ENCODE measurements around the gene RPL35. TPM values are rescaled to one million over a fixed set of nuclear protein-coding genes. Genes with fewer than 3 reads are reported as not detected.

The RPL35 gene
- total RNA-seq, 1 donor: 2,254 TPM

- Histone ChIP-seq H3K27me3 (ENCODE audit: insufficient read depth, low read length) (no peaks in the 10 kb centered on the region), H3K4me1 (ENCODE audit: insufficient read depth, low read length) (peaks cover 46% of the 10 kb centered on the region), H3K9me3 (ENCODE audit: low read depth, low read length) (no peaks in the 10 kb centered on the region), H3K4me3 (ENCODE audit: low read length) (no peak overlapping the region)
These were observed 1.7 kb upstream of the RPL35 start for GRCh38 chr9:124863371-124863871.

GRCh38 chr9:124860582-124861341, 995 bp downstream of the RPL35 start:
- Histone ChIP-seq H3K9me3 (ENCODE audit: low read depth, low read length) (no peaks in the 10 kb centered on the region), H3K4me3 (ENCODE audit: low read length) (peak overlapping the region; percentile 79), H3K4me1 (ENCODE audit: insufficient read depth, low read length) (peaks cover 35% of the 10 kb centered on the region), H3K27me3 (ENCODE audit: insufficient read depth, low read length) (no peaks in the 10 kb centered on the region)

GRCh38 chr9:124859803-124860581, 1.8 kb downstream of the RPL35 start:
- Histone ChIP-seq H3K27me3 (ENCODE audit: insufficient read depth, low read length) (no peaks in the 10 kb centered on the region), H3K4me1 (ENCODE audit: insufficient read depth, low read length) (peaks cover 35% of the 10 kb centered on the region), H3K9me3 (ENCODE audit: low read depth, low read length) (no peaks in the 10 kb centered on the region), H3K4me3 (ENCODE audit: low read length) (no peak overlapping the region)

GRCh38 chr9:124858330-124859046, 3.3 kb downstream of the RPL35 start:
- H3K27me3 ChIP-seq (ENCODE audit: insufficient read depth, low read length): no peaks in the 10 kb centered on the region
- no peaks in the 10 kb centered on the region for H3K9me3 ChIP-seq (ENCODE audit: low read depth, low read length)
- peaks cover 32% of the 10 kb centered on the region for H3K4me1 ChIP-seq (ENCODE audit: insufficient read depth, low read length)
- H3K4me3 ChIP-seq (ENCODE audit: low read length): no peak overlapping the region

GRCh38 chr9:124857533-124858162, 4.1 kb downstream of the RPL35 start:
- Histone ChIP-seq H3K4me1 (ENCODE audit: insufficient read depth, low read length) (peaks cover 32% of the 10 kb centered on the region), H3K9me3 (ENCODE audit: low read depth, low read length) (no peaks in the 10 kb centered on the region), H3K27me3 (ENCODE audit: insufficient read depth, low read length) (no peaks in the 10 kb centered on the region), H3K4me3 (ENCODE audit: low read length) (no peak overlapping the region)

GRCh38 chr9:124855944-124856765, 5.6 kb downstream of the RPL35 start:
- Histone ChIP-seq H3K9me3 (ENCODE audit: low read depth, low read length) (no peaks in the 10 kb centered on the region), H3K4me1 (ENCODE audit: insufficient read depth, low read length) (peaks cover 30% of the 10 kb centered on the region), H3K4me3 (ENCODE audit: low read length) (no peak overlapping the region), H3K27me3 (ENCODE audit: insufficient read depth, low read length) (no peaks in the 10 kb centered on the region)

- peaks cover 24% of the 10 kb centered on the region for H3K4me1 ChIP-seq (ENCODE audit: insufficient read depth, low read length)
- no peaks in the 10 kb centered on the region for H3K9me3 ChIP-seq (ENCODE audit: low read depth, low read length)
- no peak overlapping the region for H3K4me3 ChIP-seq (ENCODE audit: low read length)
- no peaks in the 10 kb centered on the region for H3K27me3 ChIP-seq (ENCODE audit: insufficient read depth, low read length)
These were observed 6.2 kb downstream of the RPL35 start for GRCh38 chr9:124855566-124855943.

- no peaks in the 10 kb centered on the region for H3K27me3 ChIP-seq (ENCODE audit: insufficient read depth, low read length)
- H3K4me3 ChIP-seq (ENCODE audit: low read length): no peak overlapping the region
- no peaks in the 10 kb centered on the region for H3K9me3 ChIP-seq (ENCODE audit: low read depth, low read length)
- H3K4me1 ChIP-seq (ENCODE audit: insufficient read depth, low read length): peaks cover 16% of the 10 kb centered on the region
These were observed 6.9 kb downstream of the RPL35 start for GRCh38 chr9:124854822-124855221.

GRCh38 chr9:124854161-124854560, 7.6 kb downstream of the RPL35 start:
- H3K27me3 ChIP-seq (ENCODE audit: insufficient read depth, low read length): no peaks in the 10 kb centered on the region
- H3K9me3 ChIP-seq (ENCODE audit: low read depth, low read length): no peaks in the 10 kb centered on the region
- H3K4me1 ChIP-seq (ENCODE audit: insufficient read depth, low read length): peaks cover 12% of the 10 kb centered on the region
- no peak overlapping the region for H3K4me3 ChIP-seq (ENCODE audit: low read length)

- Histone ChIP-seq H3K9me3 (ENCODE audit: low read depth, low read length) (no peaks in the 10 kb centered on the region), H3K27me3 (ENCODE audit: insufficient read depth, low read length) (no peaks in the 10 kb centered on the region), H3K4me3 (ENCODE audit: low read length) (no peak overlapping the region), H3K4me1 (ENCODE audit: insufficient read depth, low read length) (peaks cover 12% of the 10 kb centered on the region)
These were observed 8.1 kb downstream of the RPL35 start for GRCh38 chr9:124853605-124854143.

- Histone ChIP-seq H3K9me3 (ENCODE audit: low read depth, low read length) (no peaks in the 10 kb centered on the region), H3K4me1 (ENCODE audit: insufficient read depth, low read length) (peaks cover 12% of the 10 kb centered on the region), H3K27me3 (ENCODE audit: insufficient read depth, low read length) (no peaks in the 10 kb centered on the region), H3K4me3 (ENCODE audit: low read length) (peak within 1 kb of the TSS; percentile 22)
These were observed 8.8 kb downstream of the RPL35 start, which contains the start of gene WDR38 for GRCh38 chr9:124852829-124853531. Gene WDR38, plus strand, starts transcription at chr9:124853460. Its CDS starts 72 bp downstream, at chr9:124853532.

- Histone ChIP-seq H3K27me3 (ENCODE audit: insufficient read depth, low read length) (no peaks in the 10 kb centered on the region), H3K4me1 (ENCODE audit: insufficient read depth, low read length) (peaks cover 12% of the 10 kb centered on the region), H3K4me3 (ENCODE audit: low read length) (no peak overlapping the region), H3K9me3 (ENCODE audit: low read depth, low read length) (no peaks in the 10 kb centered on the region)
These were observed 9.5 kb downstream of the RPL35 start for GRCh38 chr9:124852121-124852828.

GRCh38 chr9:124849801-124850200, 12.0 kb downstream of the RPL35 start:
- H3K4me1 ChIP-seq (ENCODE audit: insufficient read depth, low read length): peaks cover 12% of the 10 kb centered on the region
- no peak overlapping the region for H3K4me3 ChIP-seq (ENCODE audit: low read length)
- no peaks in the 10 kb centered on the region for H3K9me3 ChIP-seq (ENCODE audit: low read depth, low read length)
- H3K27me3 ChIP-seq (ENCODE audit: insufficient read depth, low read length): no peaks in the 10 kb centered on the region
